GM23338 (cell line): ENCODE data around the gene GBX1. TPM values are rescaled to one million over a fixed set of nuclear protein-coding genes. Genes with fewer than 3 reads are reported as not detected.

Experiments used
- ATAC-seq: fragments of 200-7000 bp; cut with Tn5 transposase; 3 replicates; pipeline ENCODE4 v1.9.1; 2020
- DNase-seq: peaks from one replicate; pipeline ENCODE4 v3.0.0-alpha.2; 2015; ENCODE audit warnings: low spot score
- H2AFZ ChIP-seq: fragments of 200-600 bp; sonication (generic); 2 replicates; pipeline ENCODE4 v1.8.0; 2016; ENCODE audit warnings: antibody characterized with exemption, mild to moderate bottlenecking, moderate library complexity
- H3F3A ChIP-seq: fragments of 200-600 bp; sonication (generic); replicated peaks from 2 replicates; pipeline ENCODE4 v1.8.0; 2017; ENCODE audit warnings: antibody characterized with exemption, mixed run types, low read depth
- H3K27ac ChIP-seq: fragments of 200-600 bp; sonication (generic); 2 replicates; pipeline ENCODE4 v1.6.1; 2016; ENCODE audit warnings: low read depth
- H3K27me3 ChIP-seq: fragments of 200-600 bp; sonication (generic); 2 replicates; pipeline ENCODE4 v1.8.0; 2016; ENCODE audit warnings: mild to moderate bottlenecking, mixed run types, moderate library complexity; ENCODE audit not compliant: insufficient read depth
- H3K36me3 ChIP-seq: fragments of 200-600 bp; sonication (generic); 2 replicates; pipeline ENCODE4 v1.8.0; 2016; ENCODE audit warnings: mild to moderate bottlenecking; ENCODE audit not compliant: insufficient read depth
- H3K4me1 ChIP-seq: fragments of 200-600 bp; sonication (generic); 2 replicates; pipeline ENCODE4 v1.8.0; 2016; ENCODE audit warnings: mild to moderate bottlenecking, moderate library complexity; ENCODE audit not compliant: insufficient read depth
- H3K4me2 ChIP-seq: fragments of 200-600 bp; sonication (generic); 2 replicates; pipeline ENCODE4 v1.7.1; 2017; ENCODE audit warnings: mixed run types
- H3K4me3 ChIP-seq: fragments of 200-600 bp; sonication (generic); 2 replicates; pipeline ENCODE4 v1.6.1; 2016; ENCODE audit warnings: mixed run types
- H3K79me2 ChIP-seq: fragments of 200-600 bp; sonication (generic); replicated peaks from 2 replicates; pipeline ENCODE4 v1.8.0; 2017; ENCODE audit warnings: mild to moderate bottlenecking; ENCODE audit not compliant: insufficient read depth
- H3K9me2 ChIP-seq: fragments of 200-600 bp; sonication (generic); 2 replicates; pipeline ENCODE4 v1.8.0; 2017; ENCODE audit not compliant: insufficient read depth
- H4K20me1 ChIP-seq: fragments of 200-600 bp; sonication (generic); replicated peaks from 2 replicates; pipeline ENCODE4 v1.8.0; 2017; ENCODE audit warnings: mild to moderate bottlenecking; ENCODE audit not compliant: insufficient read depth
- H3K27ac Mint-ChIP-seq: 2 replicates; pipeline ENCODE4 v1.8.0; 2020; ENCODE audit warnings: inconsistent platforms, mild to moderate bottlenecking, moderate library complexity, mixed read lengths
- H3K27me3 Mint-ChIP-seq: 3 replicates; pipeline ENCODE4 v1.8.0; 2022; ENCODE audit warnings: low read depth, mild to moderate bottlenecking, moderate library complexity, mixed read lengths, inconsistent platforms; ENCODE audit not compliant: insufficient read depth, poor library complexity
- H3K36me3 Mint-ChIP-seq: 3 replicates; pipeline ENCODE4 v1.8.0; 2021; ENCODE audit warnings: low read depth, mild to moderate bottlenecking, inconsistent platforms, moderate library complexity, mixed read lengths
- H3K4me1 Mint-ChIP-seq: 3 replicates; pipeline ENCODE4 v1.8.0; 2020; ENCODE audit warnings: mild to moderate bottlenecking, inconsistent platforms, mixed read lengths
- H3K4me3 Mint-ChIP-seq: 3 replicates; pipeline ENCODE4 v1.8.0; 2021; ENCODE audit warnings: moderate library complexity, mild to moderate bottlenecking, inconsistent platforms, mixed read lengths
- H3K9me3 Mint-ChIP-seq: 3 replicates; pipeline ENCODE4 v1.8.0; 2020; ENCODE audit warnings: moderate library complexity, mild to moderate bottlenecking, inconsistent platforms, mixed read lengths
- CREB1 ChIP-seq: fragments of 250-450 bp; sonication (Bioruptor Pico); IDR thresholded peaks from 2 replicates; pipeline ENCODE4 v1.5.0; 2020; ENCODE audit warnings: low read depth, mild to moderate bottlenecking, moderate library complexity
- CTCF ChIP-seq, 2 experiments: fragments of 200-600 bp in 1 of 2; sonication (generic) in 1 of 2; conservative IDR thresholded peaks; 2 replicates each; pipeline versions ENCODE4 v1.5.1 to v1.6.1; 2016 to 2017; ENCODE audit warnings: antibody characterized with exemption in 2 of 2, low read depth in 2 of 2, mild to moderate bottlenecking in 2 of 2, moderate library complexity in 1 of 2
- ETS1 ChIP-seq: IDR thresholded peaks from 2 replicates; pipeline ENCODE4 v1.6.1; 2016; ENCODE audit warnings: antibody characterized with exemption
- EZH2 ChIP-seq: fragments of 200-600 bp; sonication (generic); IDR thresholded peaks from one replicate; pipeline ENCODE4 v1.8.0; 2017; ENCODE audit warnings: antibody characterized with exemption, mild to moderate bottlenecking, low read depth; ENCODE audit not compliant: unreplicated experiment
- EZH2phosphoT487 ChIP-seq: fragments of 200-600 bp; sonication (generic); IDR thresholded peaks from one replicate; pipeline ENCODE4 v1.8.1; 2018; ENCODE audit warnings: antibody characterized with exemption; ENCODE audit not compliant: unreplicated experiment
- JUNB ChIP-seq: IDR thresholded peaks from one replicate; pipeline ENCODE4 v1.6.1; 2016; ENCODE audit warnings: antibody characterized with exemption; ENCODE audit not compliant: unreplicated experiment
- NANOG ChIP-seq: IDR thresholded peaks from 2 replicates; pipeline ENCODE4 v1.6.1; 2016; ENCODE audit warnings: antibody characterized with exemption, borderline replicate concordance
- POLR2AphosphoS5 ChIP-seq: IDR thresholded peaks from 2 replicates; pipeline ENCODE4 v1.6.1; 2016; ENCODE audit warnings: antibody characterized with exemption, low read depth
- REST ChIP-seq: IDR thresholded peaks from one replicate; pipeline ENCODE4 v1.6.1; 2018; ENCODE audit warnings: antibody characterized with exemption; ENCODE audit not compliant: unreplicated experiment
- STAT1 ChIP-seq: IDR thresholded peaks from one replicate; pipeline ENCODE4 v1.6.1; 2016; ENCODE audit warnings: antibody characterized with exemption; ENCODE audit not compliant: unreplicated experiment
- ZNF114 ChIP-seq: fragments of 250-450 bp; sonication (Bioruptor Pico); IDR thresholded peaks from 2 replicates; pipeline ENCODE4 v1.5.0; 2020; ENCODE audit warnings: mild to moderate bottlenecking, moderate library complexity
- ZNF331 ChIP-seq: fragments of 250-450 bp; sonication (Bioruptor Pico); IDR thresholded peaks from 2 replicates; pipeline ENCODE4 v1.5.0; 2020; ENCODE audit warnings: low read depth, mild to moderate bottlenecking, moderate library complexity
- ZNF462 ChIP-seq: fragments of 250-450 bp; sonication (Bioruptor Pico); IDR thresholded peaks from 2 replicates; pipeline ENCODE4 v1.5.0; 2020; ENCODE audit warnings: mild to moderate bottlenecking, moderate library complexity
- polyA plus RNA-seq: library from polyadenylated mRNA; unstranded; fragments of >200 nt; fragmentation: Nextera tagmentation; extraction: Ambion mirVana; gene quantifications from 2 replicates; pipeline ENCODE4 v1.2.1, GENCODE V29; 2016
- total RNA-seq: library from RNA; depleted of rRNA; stranded (reverse); fragments of >200 nt; shearing (Covaris generic); gene quantifications from 2 replicates; pipeline ENCODE4 v1.2.3, GENCODE V29; 2014

GBX1 gene
- total and polyA plus RNA-seq, 2 experiments from 2014 or later: 0.24 TPM; not detected in 1

- H3K9me3 Mint-ChIP-seq: no peaks in the 10 kb centered on the region
- peaks cover 24% of the 10 kb centered on the region for H3K36me3 Mint-ChIP-seq
- Histone ChIP-seq H3K4me1 (peaks cover 8% of the 10 kb centered on the region), H4K20me1 (peaks cover 12% of the 10 kb centered on the region), H3K4me3 (no peak overlapping the region), H3K9me2 (no peaks in the 10 kb centered on the region), H3K27me3 (peaks cover 11% of the 10 kb centered on the region), H3K27ac (no peak overlapping the region), H3K36me3 (no peaks in the 10 kb centered on the region), H2AFZ (no peak overlapping the region), H3F3A (peaks cover 8% of the 10 kb centered on the region), H3K79me2 (no peaks in the 10 kb centered on the region), H3K4me2 (no peak overlapping the region)
- H3K4me1 Mint-ChIP-seq: peaks cover 14% of the 10 kb centered on the region
- H3K4me3 Mint-ChIP-seq: no peak overlapping the region
- no peak for ATAC-seq
- H3K27me3 Mint-ChIP-seq: peaks cover 31% of the 10 kb centered on the region
- DNase-seq: no peak
- H3K27ac Mint-ChIP-seq: no peak overlapping the region
- no peak for TF ChIP-seq ZNF462
- no peak for TF ChIP-seq STAT1
- TF ChIP-seq EZH2: no peak
- TF ChIP-seq ZNF114: no peak
- no peak for TF ChIP-seq NANOG
- no peak for TF ChIP-seq REST
- no peak for TF ChIP-seq CTCF (conservative IDR thresholded peaks at IDR 0.05; ENCODE audit: low read depth in 2 of 2)
- no peak for TF ChIP-seq POLR2AphosphoS5
- TF ChIP-seq CREB1 (CRISPR knock-in tag): no peak
- no peak for TF ChIP-seq EZH2phosphoT487
- no peak for TF ChIP-seq ZNF331 (CRISPR knock-in tag)
- no peak for TF ChIP-seq ETS1
- no peak for TF ChIP-seq JUNB
Observed at GRCh38 chr7:151129960-151130591, 37.4 kb downstream of the GBX1 start.
